ENCODE measurements around the gene MGLL.

Gene MGLL

DNA sequence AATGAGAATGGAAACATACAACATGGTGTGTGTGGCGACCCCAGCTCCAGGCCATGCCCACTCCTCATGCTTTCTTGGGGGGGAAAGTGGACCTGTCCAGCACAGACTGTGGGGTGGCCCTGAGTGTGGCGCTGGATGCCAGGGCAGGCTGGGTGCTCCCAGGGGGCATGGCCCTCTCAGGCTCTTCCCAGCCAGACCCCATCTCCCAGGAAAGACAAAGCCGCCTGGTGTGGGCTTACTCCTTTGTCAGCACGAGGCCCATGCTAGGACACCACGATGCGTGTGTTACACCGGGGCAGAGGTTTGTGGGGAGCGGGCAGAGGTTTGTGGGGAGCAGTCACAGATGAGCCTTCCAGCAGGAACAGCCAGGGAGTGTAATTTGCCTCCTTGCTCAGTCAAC, 81.1 kb downstream of the MGLL start:
- no peak for DNase-seq (ENCODE audit: low read depth, low spot score)
- Histone ChIP-seq H3K9ac (ENCODE audit: insufficient read length) (no peak overlapping the region), H3K27ac (no peak overlapping the region), H3K36me3 (ENCODE audit: insufficient read depth, low read length) (no peaks in the 10 kb centered on the region), H3K9me3 (ENCODE audit: low read depth, low read length) (no peaks in the 10 kb centered on the region), H3K4me3 (no peak overlapping the region)
- TF ChIP-seq FOXP2 (optimal IDR thresholded peaks at IDR 0.05; ENCODE audit: control extremely low read depth, extremely low read length, insufficient read depth) (no peak), POLR2AphosphoS5 (IDR thresholded peaks at IDR 0.05; ENCODE audit: borderline replicate concordance, low read depth, low read length) (no peak), EZH2 (IDR thresholded peaks at IDR 0.05) (no peak)

GRCh38 chr3:127740136-127740915, 82.0 kb downstream of the MGLL start:
- Histone ChIP-seq H3K9ac (ENCODE audit: insufficient read length) (no peak overlapping the region), H3K4me3 (no peak overlapping the region), H3K36me3 (ENCODE audit: insufficient read depth, low read length) (no peaks in the 10 kb centered on the region), H3K9me3 (ENCODE audit: low read depth, low read length) (no peaks in the 10 kb centered on the region), H3K27ac (no peak overlapping the region)
- DNase-seq (ENCODE audit: low read depth, low spot score), result no peak
- TF ChIP-seq EZH2 (IDR thresholded peaks at IDR 0.05) (no peak), POLR2AphosphoS5 (IDR thresholded peaks at IDR 0.05; ENCODE audit: borderline replicate concordance, low read depth, low read length) (no peak), FOXP2 (optimal IDR thresholded peaks at IDR 0.05; ENCODE audit: control extremely low read depth, extremely low read length, insufficient read depth) (no peak)

GRCh38 chr3:127739347-127740135, 82.8 kb downstream of the MGLL start:
- Histone ChIP-seq H3K4me3 (no peak overlapping the region), H3K27ac (no peak overlapping the region), H3K9me3 (ENCODE audit: low read depth, low read length) (no peaks in the 10 kb centered on the region), H3K9ac (ENCODE audit: insufficient read length) (no peak overlapping the region), H3K36me3 (ENCODE audit: insufficient read depth, low read length) (no peaks in the 10 kb centered on the region)
- TF ChIP-seq POLR2AphosphoS5 (IDR thresholded peaks at IDR 0.05; ENCODE audit: borderline replicate concordance, low read depth, low read length) (no peak), EZH2 (IDR thresholded peaks at IDR 0.05) (no peak), FOXP2 (optimal IDR thresholded peaks at IDR 0.05; ENCODE audit: control extremely low read depth, extremely low read length, insufficient read depth) (no peak)
- DNase-seq (ENCODE audit: low read depth, low spot score), result no peak

DNA sequence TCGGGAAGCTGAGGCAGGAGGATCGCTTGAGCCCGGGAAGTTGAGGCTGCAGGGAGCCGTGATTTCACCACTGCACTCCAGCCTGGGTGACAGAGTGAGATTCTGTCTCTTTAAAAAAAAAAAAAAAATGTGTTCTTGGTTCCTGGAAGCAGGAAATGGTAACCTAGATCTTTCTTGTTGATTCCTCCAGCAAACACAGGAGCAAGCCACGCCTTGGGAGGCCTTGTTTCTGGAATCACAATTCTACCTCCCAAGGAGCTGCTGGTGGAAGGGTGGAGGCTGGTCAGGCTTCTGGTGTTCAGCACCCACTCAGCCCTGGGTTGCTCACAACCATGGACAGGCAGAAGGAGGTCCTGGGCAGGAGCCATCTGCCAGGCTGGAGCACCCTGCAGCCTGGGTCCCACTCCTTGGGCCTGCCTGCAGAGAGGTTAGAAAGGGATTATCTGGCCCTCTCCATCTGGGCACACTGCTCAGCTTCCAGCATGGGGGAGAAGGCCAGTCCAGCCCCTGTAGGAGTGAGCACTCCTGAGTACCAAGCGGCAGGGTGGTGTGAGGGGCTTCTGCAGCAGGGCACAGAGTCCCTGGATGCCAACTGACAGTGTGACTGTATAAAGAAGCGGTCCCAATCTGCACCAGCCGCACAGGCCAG, 84.0 kb downstream of the MGLL start:
- no peak overlapping the region for H3K4me3 ChIP-seq
- H3K27ac ChIP-seq, result no peak overlapping the region
- no peak for DNase-seq (ENCODE audit: low read depth, low spot score)
- no peak overlapping the region for H3K9ac ChIP-seq (ENCODE audit: insufficient read length)
- no peaks in the 10 kb centered on the region for H3K36me3 ChIP-seq (ENCODE audit: insufficient read depth, low read length)
- TF ChIP-seq POLR2AphosphoS5 (IDR thresholded peaks at IDR 0.05; ENCODE audit: borderline replicate concordance, low read depth, low read length), result no peak
- TF ChIP-seq EZH2 (IDR thresholded peaks at IDR 0.05), result no peak
- TF ChIP-seq FOXP2 (optimal IDR thresholded peaks at IDR 0.05; ENCODE audit: control extremely low read depth, extremely low read length, insufficient read depth), result no peak
- no peaks in the 10 kb centered on the region for H3K9me3 ChIP-seq (ENCODE audit: low read depth, low read length)

DNA sequence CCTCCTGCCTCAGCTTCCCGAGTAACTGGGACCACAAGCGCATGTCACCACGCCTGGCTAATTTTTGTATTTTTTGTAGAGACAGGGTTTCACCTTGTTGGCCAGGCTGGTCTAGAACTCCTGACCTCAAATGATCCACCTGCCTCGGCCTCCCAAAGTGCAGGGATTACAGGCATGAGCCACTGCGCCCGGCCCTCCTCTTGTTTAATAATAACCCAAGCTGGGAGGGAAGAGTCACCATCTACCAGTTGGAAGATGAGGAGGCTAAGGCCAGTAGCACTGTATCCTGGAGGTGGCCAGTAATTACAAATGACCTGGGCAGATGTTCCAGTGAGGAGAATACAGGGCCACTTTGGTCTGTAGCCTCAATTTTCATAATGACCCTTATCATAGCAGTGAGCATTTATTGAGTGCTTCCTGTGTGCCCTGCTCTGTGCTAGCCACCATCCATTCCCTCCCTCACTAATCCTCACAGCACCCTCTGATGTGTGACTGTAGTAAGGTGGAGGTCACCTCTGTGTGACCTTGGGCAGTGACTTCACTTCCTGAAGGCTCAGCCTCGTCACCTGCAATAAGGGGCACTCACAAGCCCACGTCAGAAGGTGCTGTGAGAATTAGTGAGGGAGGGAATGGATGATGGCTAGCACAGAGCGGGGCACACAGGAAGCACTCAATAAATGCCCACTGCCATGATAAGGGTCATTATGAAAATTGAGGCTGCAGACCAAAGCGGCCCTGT, 85.3 kb downstream of the MGLL start:
- H3K36me3 ChIP-seq (ENCODE audit: insufficient read depth, low read length), result no peaks in the 10 kb centered on the region
- H3K9me3 ChIP-seq (ENCODE audit: low read depth, low read length), result no peaks in the 10 kb centered on the region
- H3K9ac ChIP-seq (ENCODE audit: insufficient read length), result no peak overlapping the region
- no peak overlapping the region for H3K27ac ChIP-seq
- no peak overlapping the region for H3K4me3 ChIP-seq
- DNase-seq (ENCODE audit: low read depth, low spot score), result no peak
- TF ChIP-seq FOXP2 (optimal IDR thresholded peaks at IDR 0.05; ENCODE audit: control extremely low read depth, extremely low read length, insufficient read depth) (no peak), EZH2 (IDR thresholded peaks at IDR 0.05) (no peak)

GRCh38 chr3:127735767-127736693, 86.3 kb downstream of the MGLL start:
- no peaks in the 10 kb centered on the region for H3K36me3 ChIP-seq (ENCODE audit: insufficient read depth, low read length)
- no peaks in the 10 kb centered on the region for H3K9me3 ChIP-seq (ENCODE audit: low read depth, low read length)
- no peak overlapping the region for H3K9ac ChIP-seq (ENCODE audit: insufficient read length)
- no peak for DNase-seq (ENCODE audit: low read depth, low spot score)
- no peak overlapping the region for H3K27ac ChIP-seq
- no peak overlapping the region for H3K4me3 ChIP-seq
- TF ChIP-seq FOXP2 (optimal IDR thresholded peaks at IDR 0.05; ENCODE audit: control extremely low read depth, extremely low read length, insufficient read depth) (no peak), EZH2 (IDR thresholded peaks at IDR 0.05) (no peak), POLR2AphosphoS5 (IDR thresholded peaks at IDR 0.05; ENCODE audit: borderline replicate concordance, low read depth, low read length) (no peak)

GRCh38 chr3:127734754-127735473, 87.4 kb downstream of the MGLL start:
- DNase-seq (ENCODE audit: low read depth, low spot score), result peak; percentile 61
- no peak overlapping the region for H3K9ac ChIP-seq (ENCODE audit: insufficient read length)
- peak overlapping the region; percentile 23 for H3K4me3 ChIP-seq
- TF ChIP-seq POLR2AphosphoS5 (IDR thresholded peaks at IDR 0.05; ENCODE audit: borderline replicate concordance, low read depth, low read length) (no peak; the same call in 1 of the 2 replicates), FOXP2 (optimal IDR thresholded peaks at IDR 0.05; ENCODE audit: control extremely low read depth, extremely low read length, insufficient read depth) (peak; percentile 7), EZH2 (IDR thresholded peaks at IDR 0.05) (no peak)
- no peak overlapping the region for H3K27ac ChIP-seq
- no peaks in the 10 kb centered on the region for H3K36me3 ChIP-seq (ENCODE audit: insufficient read depth, low read length)
- no peaks in the 10 kb centered on the region for H3K9me3 ChIP-seq (ENCODE audit: low read depth, low read length)

All from SK-N-MC (cell line).